DND-41 (cell line): ENCODE data around the gene CYB5R3.

Experiments
- ATAC-seq: fragments of 200-7000 bp; cut with Tn5 transposase; 3 replicates; pipeline ENCODE4 v1.9.1; 2021; ENCODE audit warnings: low read depth; ENCODE audit not compliant: insufficient read depth
- DNase-seq: peaks from one replicate; pipeline ENCODE4 v3.0.0-alpha.2; 2020
- H2AFZ ChIP-seq: 2 replicates; pipeline ENCODE4 v1.6.0; 2012; ENCODE audit warnings: low read depth, low read length
- H3K27ac ChIP-seq: 2 replicates; pipeline ENCODE4 v1.5.1; 2012; ENCODE audit warnings: low read length, inconsistent platforms
- H3K27me3 ChIP-seq: fragments of 200-600 bp; sonication (generic); 2 replicates; pipeline ENCODE4 v1.6.0; 2012; ENCODE audit warnings: low read length, mild to moderate bottlenecking, inconsistent platforms; ENCODE audit not compliant: insufficient read depth, poor library complexity
- H3K36me3 ChIP-seq: 2 replicates; pipeline ENCODE4 v1.5.1; 2012; ENCODE audit warnings: low read length, inconsistent platforms; ENCODE audit not compliant: insufficient read depth
- H3K4me1 ChIP-seq: 2 replicates; pipeline ENCODE4 v1.5.1; 2012; ENCODE audit warnings: mild to moderate bottlenecking, low read length; ENCODE audit not compliant: insufficient read depth
- H3K4me2 ChIP-seq: 2 replicates; pipeline ENCODE4 v1.6.0; 2012; ENCODE audit warnings: mild to moderate bottlenecking, moderate library complexity, low read length, inconsistent platforms; ENCODE audit not compliant: insufficient read depth
- H3K4me3 ChIP-seq, 2 experiments: fragments of 200-600 bp in 1 of 2; shearing (Covaris generic) in 1 of 2; 2 replicates each; pipeline ENCODE4 v1.5.1; 2012 to 2016; ENCODE audit warnings: inconsistent platforms in 2 of 2, low read length in 2 of 2, mild to moderate bottlenecking in 2 of 2, low read depth in 1 of 2, moderate library complexity in 1 of 2
- H3K79me2 ChIP-seq: 2 replicates; pipeline ENCODE4 v1.6.0; 2012; ENCODE audit warnings: low read length, inconsistent platforms; ENCODE audit not compliant: insufficient read depth
- H3K9ac ChIP-seq: 2 replicates; pipeline ENCODE4 v1.6.0; 2012; ENCODE audit warnings: low read depth, mild to moderate bottlenecking, inconsistent platforms, low read length, moderate library complexity
- H3K9me3 ChIP-seq: 2 replicates; pipeline ENCODE4 v1.5.1; 2012; ENCODE audit warnings: low read length, moderate library complexity, mild to moderate bottlenecking, inconsistent platforms; ENCODE audit not compliant: insufficient read depth, severe bottlenecking
- H4K20me1 ChIP-seq: 2 replicates; pipeline ENCODE4 v1.6.0; 2012; ENCODE audit warnings: low read length; ENCODE audit not compliant: insufficient read depth
- CTCF ChIP-seq: IDR thresholded peaks from 2 replicates; pipeline ENCODE4 v1.5.1; 2012; ENCODE audit warnings: borderline replicate concordance, low read length, moderate library complexity, mild to moderate bottlenecking; ENCODE audit not compliant: poor library complexity, severe bottlenecking; ENCODE audit errors: extremely low read depth
- EZH2 ChIP-seq: IDR thresholded peaks from 3 replicates; pipeline ENCODE4 v1.6.1; 2012; ENCODE audit warnings: borderline replicate concordance, low read depth, mild to moderate bottlenecking, moderate library complexity, low read length, inconsistent platforms; ENCODE audit not compliant: severe bottlenecking

Gene CYB5R3

GRCh38 chr22:42624551-42625106 is 24.6 kb downstream of the CYB5R3 start:
- no peak overlapping the region for H3K9ac ChIP-seq
- no peak for DNase-seq
- no peak for ATAC-seq

GRCh38 chr22:42623756-42624441 is 25.3 kb downstream of the CYB5R3 start:
- H3K4me2 ChIP-seq, result no peak overlapping the region
- H3K27ac ChIP-seq, result no peak overlapping the region
- H3K4me1 ChIP-seq, result no peaks in the 10 kb centered on the region
- no peaks in the 10 kb centered on the region for H3K27me3 ChIP-seq
- DNase-seq (no peak), ATAC-seq (no peak)
- no peaks in the 10 kb centered on the region for H3K9me3 ChIP-seq
- TF ChIP-seq CTCF (no peak), EZH2 (no peak)
- H3K9ac ChIP-seq, result no peak overlapping the region
- no peaks in the 10 kb centered on the region for H3K79me2 ChIP-seq
- no peak overlapping the region for H2AFZ ChIP-seq
- H3K4me3 ChIP-seq, result no peak overlapping the region
- peaks cover 75% of the 10 kb centered on the region for H3K36me3 ChIP-seq
- H4K20me1 ChIP-seq, result 0 out of 2 replicates have a peak, but pooled peaks cover 6% of the 10 kb centered on the region

More at GRCh38 chr22:42624551-42625106, 24.6 kb downstream of the CYB5R3 start:
- 0 out of 2 replicates have a peak, but pooled peaks cover 6% of the 10 kb centered on the region for H4K20me1 ChIP-seq
- H3K27ac ChIP-seq, result no peak overlapping the region
- no peak overlapping the region for H2AFZ ChIP-seq
- no peaks in the 10 kb centered on the region for H3K79me2 ChIP-seq
- H3K36me3 ChIP-seq, result peaks cover 75% of the 10 kb centered on the region
- H3K4me1 ChIP-seq, result no peaks in the 10 kb centered on the region
- no peaks in the 10 kb centered on the region for H3K9me3 ChIP-seq
- no peak overlapping the region for H3K4me3 ChIP-seq
- TF ChIP-seq CTCF (no peak), EZH2 (no peak)
- no peaks in the 10 kb centered on the region for H3K27me3 ChIP-seq
- no peak overlapping the region for H3K4me2 ChIP-seq

GRCh38 chr22:42623301-42623751 is 25.9 kb downstream of the CYB5R3 start:
- DNase-seq, result no peak
- Histone ChIP-seq H3K27me3 (no peaks in the 10 kb centered on the region), H2AFZ (no peak overlapping the region), H3K4me2 (no peak overlapping the region), H3K79me2 (no peaks in the 10 kb centered on the region), H3K27ac (no peak overlapping the region), H3K9ac (no peak overlapping the region), H3K9me3 (no peaks in the 10 kb centered on the region), H4K20me1 (0 out of 2 replicates have a peak, but pooled peaks cover 4% of the 10 kb centered on the region), H3K4me3 (no peak overlapping the region), H3K4me1 (no peaks in the 10 kb centered on the region), H3K36me3 (peaks cover 70% of the 10 kb centered on the region)
- no peak for TF ChIP-seq EZH2
- no peak for TF ChIP-seq CTCF
- no peak for ATAC-seq
